HFF-Myc (cell line): Measurements from ENCODE around the gene NUP50.
"Not testable (repeated sequence)": the region's sequence is repeated elsewhere in the genome, so short reads cannot be mapped to it uniquely, and the experiment has no call there.

Experiments
- DNase-seq: peaks from one replicate; pipeline ENCODE4 v3.0.0-alpha.2; 2011; ENCODE audit warnings: low read depth; ENCODE audit errors: extremely low read depth
- H3K4me3 ChIP-seq: replicated peaks from 2 replicates; pipeline ENCODE4 v1.5.1; 2011; ENCODE audit warnings: low read depth, mild to moderate bottlenecking, control low read depth, low read length
- TF ChIP-seq, protein P1 (sequence below): IDR thresholded peaks from 2 replicates; pipeline ENCODE4 v1.5.1; 2012; ENCODE audit warnings: mild to moderate bottlenecking, low read depth, low read length, control low read depth; ENCODE audit errors: missing control alignments

The NUP50 gene

DNA sequence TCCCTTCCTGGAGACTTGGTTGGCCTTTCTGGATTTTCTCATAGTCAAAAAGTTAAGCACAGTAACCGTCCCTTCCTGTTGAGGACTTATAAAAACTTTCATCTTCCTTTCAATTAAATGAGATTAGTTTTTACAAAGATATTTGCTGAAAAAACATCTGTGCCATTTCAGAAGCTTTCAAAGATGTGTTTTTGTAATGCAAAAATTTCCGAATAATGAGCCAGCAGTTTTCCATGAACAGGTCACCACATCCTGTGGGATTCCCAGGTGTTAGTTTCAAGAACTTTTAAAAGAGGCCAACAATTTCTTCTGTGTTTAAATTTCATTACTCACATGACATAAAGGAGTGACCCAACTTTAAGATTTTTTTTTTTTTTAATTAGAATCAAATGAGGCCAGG, 18.0 kb downstream of the NUP50 start:
- TF ChIP-seq, protein P1, sequence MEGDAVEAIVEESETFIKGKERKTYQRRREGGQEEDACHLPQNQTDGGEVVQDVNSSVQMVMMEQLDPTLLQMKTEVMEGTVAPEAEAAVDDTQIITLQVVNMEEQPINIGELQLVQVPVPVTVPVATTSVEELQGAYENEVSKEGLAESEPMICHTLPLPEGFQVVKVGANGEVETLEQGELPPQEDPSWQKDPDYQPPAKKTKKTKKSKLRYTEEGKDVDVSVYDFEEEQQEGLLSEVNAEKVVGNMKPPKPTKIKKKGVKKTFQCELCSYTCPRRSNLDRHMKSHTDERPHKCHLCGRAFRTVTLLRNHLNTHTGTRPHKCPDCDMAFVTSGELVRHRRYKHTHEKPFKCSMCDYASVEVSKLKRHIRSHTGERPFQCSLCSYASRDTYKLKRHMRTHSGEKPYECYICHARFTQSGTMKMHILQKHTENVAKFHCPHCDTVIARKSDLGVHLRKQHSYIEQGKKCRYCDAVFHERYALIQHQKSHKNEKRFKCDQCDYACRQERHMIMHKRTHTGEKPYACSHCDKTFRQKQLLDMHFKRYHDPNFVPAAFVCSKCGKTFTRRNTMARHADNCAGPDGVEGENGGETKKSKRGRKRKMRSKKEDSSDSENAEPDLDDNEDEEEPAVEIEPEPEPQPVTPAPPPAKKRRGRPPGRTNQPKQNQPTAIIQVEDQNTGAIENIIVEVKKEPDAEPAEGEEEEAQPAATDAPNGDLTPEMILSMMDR, result no peak

DNA sequence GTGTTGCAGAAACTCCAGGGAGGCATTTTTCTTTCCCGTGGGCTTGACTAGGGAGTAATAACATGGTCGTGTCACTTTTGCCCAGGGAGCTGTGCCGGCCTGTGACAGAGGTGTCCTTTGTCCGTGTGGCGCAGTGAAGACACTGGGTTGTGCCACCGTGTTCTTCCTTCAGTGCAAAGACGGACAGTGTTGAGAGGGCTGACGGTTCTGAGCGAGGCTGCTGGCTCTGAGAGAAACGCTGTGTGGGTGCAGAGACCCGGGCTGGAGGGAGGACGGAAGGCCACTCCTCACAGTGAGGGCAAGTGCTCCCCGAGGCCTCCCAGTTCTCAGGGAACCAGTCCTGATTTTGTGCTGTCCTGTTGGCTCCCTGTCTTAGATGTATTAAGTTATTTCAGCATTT, 20.2 kb downstream of the NUP50 start:
- no peak overlapping the region for H3K4me3 ChIP-seq
- TF ChIP-seq, protein P1, result no peak
- no peak for DNase-seq

More for the DNA sequence above, 18.0 kb downstream of the NUP50 start:
- no peak overlapping the region for H3K4me3 ChIP-seq
- DNase-seq, result no peak

DNA sequence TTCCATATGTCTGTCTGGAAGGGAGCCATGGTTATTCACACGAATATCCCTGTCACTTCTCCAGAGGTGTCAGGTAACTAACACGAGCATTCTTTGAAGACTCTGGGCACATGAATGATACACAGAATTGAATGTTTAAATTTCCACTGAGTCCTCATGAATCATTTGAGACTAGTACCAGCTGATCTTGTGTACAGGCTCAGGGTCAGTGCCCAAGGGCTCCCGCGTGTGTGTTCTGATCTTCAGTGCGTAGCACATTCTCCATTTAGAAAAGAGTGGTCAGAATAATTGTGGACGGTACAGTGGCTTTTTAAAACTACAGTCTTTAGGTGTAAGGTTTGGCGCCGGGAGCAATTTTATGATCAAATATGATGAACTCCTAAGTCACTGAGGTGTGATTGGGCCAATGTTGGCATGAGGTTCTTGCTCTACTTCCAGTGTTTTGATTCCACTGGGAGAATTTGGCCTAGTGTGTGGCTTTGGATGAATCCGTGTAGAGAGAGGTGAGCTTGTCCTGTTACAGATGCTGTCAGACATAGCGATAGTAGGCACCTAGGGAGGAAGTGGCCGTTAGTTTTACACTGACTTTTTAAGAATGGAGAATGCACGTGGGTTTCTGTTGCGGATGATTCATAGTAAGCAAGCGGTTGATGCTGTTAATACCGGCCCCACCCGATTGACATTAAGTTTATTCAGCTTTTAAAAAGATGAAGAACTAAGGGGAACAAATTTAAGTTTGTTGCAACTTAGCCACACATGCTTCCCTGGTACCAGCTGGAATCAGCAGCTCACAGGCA, 22.2 kb downstream of the NUP50 start:
- no peak for DNase-seq
- no peak overlapping the region for H3K4me3 ChIP-seq
- TF ChIP-seq, protein P1, result no peak

DNA sequence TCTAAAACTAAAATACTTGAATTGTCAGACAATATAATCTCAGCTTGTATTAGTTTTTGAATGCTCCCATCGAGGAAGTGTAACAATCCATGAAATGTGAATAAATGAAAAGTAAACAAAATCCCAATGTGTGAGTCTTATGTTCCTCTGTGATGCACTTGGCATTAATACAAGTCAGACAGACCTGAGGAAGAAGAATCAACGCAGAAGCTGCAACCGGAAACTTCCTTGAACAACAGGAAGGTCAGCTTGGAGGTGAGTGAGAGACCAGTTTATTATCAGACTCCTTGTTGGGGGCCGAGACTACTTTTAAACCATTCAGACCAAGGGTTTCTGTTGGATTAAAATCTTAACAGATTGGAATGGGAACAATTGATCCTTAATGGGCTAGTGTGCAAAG, 24.2 kb downstream of the NUP50 start:
- TF ChIP-seq, protein P1, result no peak
- no peak overlapping the region for H3K4me3 ChIP-seq

DNA sequence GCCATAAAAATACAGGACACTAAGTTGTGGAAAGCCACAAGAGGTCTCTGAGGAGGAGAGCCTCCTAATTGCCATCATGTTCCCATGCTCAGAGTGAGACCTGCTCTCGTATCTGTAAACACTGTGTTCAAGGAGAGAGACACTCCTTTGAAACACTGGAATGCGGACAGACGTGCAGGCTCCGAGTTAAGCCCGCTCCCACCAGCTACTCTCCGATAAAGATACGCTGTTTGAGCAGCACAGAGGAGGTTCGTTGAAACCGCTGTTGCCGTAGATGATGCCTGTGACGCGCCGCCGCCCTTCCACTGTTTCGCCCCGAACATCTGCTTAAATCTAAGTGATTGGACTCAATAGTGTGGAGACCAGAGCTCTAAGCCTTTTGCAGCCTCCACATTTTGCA, 25.1 kb downstream of the NUP50 start:
- TF ChIP-seq, protein P1, result no peak
- H3K4me3 ChIP-seq, result no peak overlapping the region
- no peak for DNase-seq

More for the DNA sequence above, 24.2 kb downstream of the NUP50 start:
- DNase-seq, result no peak

DNA sequence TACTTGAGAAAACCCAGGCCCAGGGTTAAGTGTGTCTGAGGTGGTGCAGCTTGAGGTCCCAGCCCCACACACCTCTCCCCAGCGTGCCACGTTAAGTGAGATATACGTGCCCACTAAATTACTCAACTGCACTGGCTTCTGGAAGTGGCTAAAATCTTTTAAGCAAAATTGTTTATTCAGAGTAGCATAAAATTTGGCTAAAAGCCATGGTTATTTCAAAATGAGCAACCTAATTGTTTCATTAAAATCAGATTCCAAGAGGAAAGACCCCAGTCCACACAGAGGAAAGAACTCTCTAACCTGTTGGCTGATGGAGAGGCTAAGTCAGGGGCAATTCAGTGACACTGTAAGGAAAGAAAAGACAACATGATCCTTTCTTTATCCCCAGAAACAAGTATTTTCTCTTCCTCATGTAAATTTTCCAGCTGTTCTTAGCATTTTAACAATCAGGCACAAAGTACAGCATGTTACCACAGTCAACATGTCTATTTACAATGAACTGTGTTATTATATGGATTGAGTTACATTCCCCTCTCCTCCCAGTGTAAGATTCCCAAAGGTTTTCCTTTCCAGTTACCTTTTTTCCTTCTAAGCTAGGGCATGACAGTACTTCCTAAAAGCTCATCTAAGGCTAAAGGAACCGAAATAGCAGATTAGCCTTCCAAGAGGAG, 26.6 kb downstream of the NUP50 start:
- DNase-seq, result no peak
- H3K4me3 ChIP-seq, result no peak overlapping the region
- TF ChIP-seq, protein P1, result no peak

DNA sequence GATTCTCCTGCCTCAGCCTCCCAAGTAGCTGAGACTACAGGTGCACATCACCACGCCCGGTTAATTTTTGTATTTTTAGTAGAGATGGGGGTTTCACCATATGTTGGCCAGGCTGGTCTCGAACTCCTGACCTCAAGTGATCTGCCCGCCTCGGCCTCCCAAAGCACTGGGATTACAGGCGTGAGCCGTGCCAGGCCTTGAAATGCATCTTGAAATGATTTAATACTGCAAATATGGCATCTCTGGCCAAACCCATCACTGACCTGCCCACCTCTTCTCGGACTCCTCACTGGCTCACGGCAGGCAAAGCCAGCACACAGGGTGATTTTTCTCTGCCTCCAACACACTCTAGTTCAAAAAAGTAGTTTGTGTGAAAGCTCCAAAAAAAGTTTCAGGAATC, 28.0 kb downstream of the NUP50 start:
- not testable (repeated sequence) for DNase-seq

More for the DNA sequence above, 28.0 kb downstream of the NUP50 start:
- not testable (repeated sequence) for H3K4me3 ChIP-seq
